Prostate gland (tissue), 2 donors: ENCODE results near the gene CRABP2.

ENCODE experiments used
- POLR2A ChIP-seq: fragments of 450-650 bp; IDR thresholded peaks from one replicate; pipeline ENCODE4 v1.6.1; 2016; ENCODE audit warnings: antibody characterized with exemption, mild to moderate bottlenecking
- POLR2AphosphoS5 ChIP-seq: sonication (generic); formaldehyde crosslinking; IDR thresholded peaks from one replicate; pipeline ENCODE4 v1.6.1; 2017; ENCODE audit warnings: antibody characterized with exemption
- TF ChIP-seq, protein P1 (sequence below), 4 experiments: fragments of 200-600 bp in 2 of 4; fragments of 450-650 bp in 2 of 4; sonication (generic) in 2 of 4; IDR thresholded peaks; 1 replicate in 3 of 4; 2 replicates in 1 of 4; pipeline ENCODE4 v1.5.1; 2016 to 2019; ENCODE audit warnings: antibody characterized with exemption in 4 of 4, mild to moderate bottlenecking in 2 of 4, moderate library complexity in 2 of 4

DNA sequence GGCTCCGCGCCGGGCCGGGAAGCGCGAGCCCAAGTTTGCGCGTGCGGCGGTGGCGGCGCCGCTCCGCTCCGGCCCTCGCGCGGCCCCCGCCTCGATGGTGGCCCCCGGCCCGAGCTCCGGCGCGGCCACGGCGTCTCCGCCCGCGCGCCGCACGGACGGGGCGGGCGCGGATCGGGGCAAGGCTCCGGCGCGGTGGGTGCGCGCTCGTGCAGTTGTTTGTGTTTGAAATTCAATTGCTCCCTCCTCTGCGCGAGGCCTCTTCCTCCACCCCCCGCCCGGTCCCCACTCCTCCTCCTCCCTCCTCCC is 46.0 kb upstream of the CRABP2 start, which contains the start of gene HDGF:
- TF ChIP-seq, protein P1, sequence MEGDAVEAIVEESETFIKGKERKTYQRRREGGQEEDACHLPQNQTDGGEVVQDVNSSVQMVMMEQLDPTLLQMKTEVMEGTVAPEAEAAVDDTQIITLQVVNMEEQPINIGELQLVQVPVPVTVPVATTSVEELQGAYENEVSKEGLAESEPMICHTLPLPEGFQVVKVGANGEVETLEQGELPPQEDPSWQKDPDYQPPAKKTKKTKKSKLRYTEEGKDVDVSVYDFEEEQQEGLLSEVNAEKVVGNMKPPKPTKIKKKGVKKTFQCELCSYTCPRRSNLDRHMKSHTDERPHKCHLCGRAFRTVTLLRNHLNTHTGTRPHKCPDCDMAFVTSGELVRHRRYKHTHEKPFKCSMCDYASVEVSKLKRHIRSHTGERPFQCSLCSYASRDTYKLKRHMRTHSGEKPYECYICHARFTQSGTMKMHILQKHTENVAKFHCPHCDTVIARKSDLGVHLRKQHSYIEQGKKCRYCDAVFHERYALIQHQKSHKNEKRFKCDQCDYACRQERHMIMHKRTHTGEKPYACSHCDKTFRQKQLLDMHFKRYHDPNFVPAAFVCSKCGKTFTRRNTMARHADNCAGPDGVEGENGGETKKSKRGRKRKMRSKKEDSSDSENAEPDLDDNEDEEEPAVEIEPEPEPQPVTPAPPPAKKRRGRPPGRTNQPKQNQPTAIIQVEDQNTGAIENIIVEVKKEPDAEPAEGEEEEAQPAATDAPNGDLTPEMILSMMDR (IDR thresholded peaks at IDR 0.05), result no peak
- no peak for TF ChIP-seq POLR2A
- TF ChIP-seq POLR2AphosphoS5, result no peak
